SU-DHL-6 (cell line): ENCODE measurements around the gene DOCK10.

Experiments used
- CTCF ChIP-seq: fragments of 200-600 bp; sonication (generic); IDR thresholded peaks from one replicate; pipeline ENCODE4 v1.5.1; 2017; ENCODE audit warnings: antibody characterized with exemption, mild to moderate bottlenecking, low read length, moderate library complexity; ENCODE audit not compliant: insufficient read depth, poor library complexity, severe bottlenecking
- EZH2phosphoT487 ChIP-seq: fragments of 200-600 bp; sonication (generic), shearing (Covaris generic); conservative IDR thresholded peaks from 2 replicates; pipeline ENCODE4 v1.6.1; 2018; ENCODE audit warnings: mild to moderate bottlenecking, antibody characterized with exemption, low read length, moderate library complexity, mixed read lengths

GRCh38 chr2:224941960-224942359 is 100.3 kb downstream of the DOCK10 start:
- TF ChIP-seq CTCF (no peak), EZH2phosphoT487 (no peak)
